PC-3 (cell line): ENCODE measurements around the gene LANCL2. TPM values are rescaled to one million over a fixed set of nuclear protein-coding genes. Genes with fewer than 3 reads are reported as not detected.
A peak's percentile ranks its signal among the peaks of the same experiment; 100 is the strongest.

Source experiments
- ATAC-seq: fragments of 200-7000 bp; cut with Tn5 transposase; 2 replicates; pipeline ENCODE4 v1.9.1; 2020; ENCODE audit warnings: mild to moderate bottlenecking, moderate library complexity
- Bru-seq: library from RNA; stranded (reverse); fragments of 400-500 nt; gene quantifications from one replicate; lab custom pipeline; 2021; lab: Mats Ljungman, UMichigan
- BruChase-seq, 2 experiments: library from RNA; stranded (reverse); fragments of 400-500 nt; gene quantifications; one replicate each; lab custom pipeline; 2021; lab: Mats Ljungman, UMichigan
- BruUV-seq: library from RNA; stranded (reverse); fragments of 400-500 nt; replicated peaks from 2 replicates; lab custom pipeline; 2021; lab: Mats Ljungman, UMichigan
- CTCF ChIA-PET: fragments of 300-600 bp; sonication (Branson Sonifier 250); formaldehyde crosslinking; loops from one replicate; lab custom pipeline; 2022; ENCODE audit warnings: antibody characterized with exemption; lab: Charles Lee
- POLR2A ChIA-PET: fragments of 300-600 bp; sonication (Branson Sonifier 250); formaldehyde crosslinking; loops from one replicate; lab custom pipeline; 2022; ENCODE audit warnings: antibody characterized with exemption; ENCODE audit not compliant: unreplicated experiment; lab: Charles Lee
- DNase-seq: peaks from one replicate; pipeline ENCODE4 v3.0.0-alpha.2; 2015
- H2AFZ ChIP-seq: fragments of 300-600 bp; sonication (generic); 2 replicates; pipeline ENCODE4 v1.6.0; 2016; ENCODE audit warnings: antibody characterized with exemption, low read length
- H3F3A ChIP-seq: fragments of 300-600 bp; sonication (generic); one replicate; pipeline ENCODE4 v1.6.0; 2017; ENCODE audit warnings: antibody characterized with exemption, low read length, control low read depth, mild to moderate bottlenecking; ENCODE audit not compliant: unreplicated experiment
- H3K27ac ChIP-seq: fragments of 300-600 bp; sonication (generic); 2 replicates; pipeline ENCODE4 v1.5.1; 2016; ENCODE audit warnings: mild to moderate bottlenecking, low read length
- H3K27me3 ChIP-seq: fragments of 300-600 bp; sonication (generic); 2 replicates; pipeline ENCODE4 v1.6.1; 2016; ENCODE audit warnings: low read length, mixed read lengths
- H3K36me3 ChIP-seq: fragments of 300-600 bp; sonication (generic); 2 replicates; pipeline ENCODE4 v1.6.1; 2016; ENCODE audit warnings: low read depth, mixed run types, low read length, mixed read lengths
- H3K4me1 ChIP-seq: fragments of 300-600 bp; sonication (generic); 2 replicates; pipeline ENCODE4 v1.5.1; 2016; ENCODE audit warnings: low read length; ENCODE audit not compliant: insufficient read depth
- H3K4me2 ChIP-seq: fragments of 300-600 bp; sonication (generic); 2 replicates; pipeline ENCODE4 v1.6.0; 2016; ENCODE audit warnings: low read length
- H3K4me3 ChIP-seq: fragments of 300-600 bp; sonication (generic); 2 replicates; pipeline ENCODE4 v1.5.1; 2016; ENCODE audit warnings: mild to moderate bottlenecking, low read length, mixed read lengths
- H3K79me2 ChIP-seq: fragments of 300-600 bp; sonication (generic); 2 replicates; pipeline ENCODE4 v1.6.1; 2017; ENCODE audit warnings: low read length, mixed read lengths
- H3K9ac ChIP-seq: fragments of 300-600 bp; sonication (generic); 2 replicates; pipeline ENCODE4 v1.6.0; 2016; ENCODE audit warnings: mild to moderate bottlenecking, low read length
- H3K9me2 ChIP-seq: fragments of 300-600 bp; sonication (generic); replicated peaks from 2 replicates; pipeline ENCODE4 v1.6.1; 2016; ENCODE audit warnings: mixed run types, low read length, mixed read lengths
- H3K9me3 ChIP-seq: fragments of 300-600 bp; sonication (generic); 2 replicates; pipeline ENCODE4 v1.6.1; 2016; ENCODE audit warnings: low read length, mixed read lengths
- H4K20me1 ChIP-seq: fragments of 300-600 bp; sonication (generic); 2 replicates; pipeline ENCODE4 v1.6.1; 2016; ENCODE audit warnings: low read length, mixed read lengths
- EZH2 ChIP-seq: fragments of 300-600 bp; sonication (generic); IDR thresholded peaks from one replicate; pipeline ENCODE4 v1.6.1; 2017; ENCODE audit warnings: antibody characterized with exemption, mild to moderate bottlenecking, low read length; ENCODE audit not compliant: unreplicated experiment
- EZH2phosphoT487 ChIP-seq: fragments of 300-600 bp; sonication (generic); IDR thresholded peaks from 2 replicates; pipeline ENCODE4 v1.6.1; 2018; ENCODE audit warnings: mild to moderate bottlenecking, antibody characterized with exemption, low read length, borderline replicate concordance
- intact Hi-C: fragments of 100-400 bp; cut with micrococcal nuclease; formaldehyde crosslinking; loops from 2 replicates; pipeline ENCODE4 v1.9.0; 2023
- long read RNA-seq: library from polyadenylated mRNA; unstranded; transcript quantifications from one replicate; pipeline ENCODE4 v2.0.0, GENCODE V29; 2021; ENCODE audit not compliant: unreplicated experiment
- total RNA-seq: library from RNA; depleted of rRNA; stranded (reverse); fragments of >200 nt; gene quantifications from 2 replicates; pipeline ENCODE4 v1.2.3, GENCODE V29; 2014; rRNA removed
- TF ChIP-seq, protein P1 (sequence below): fragments of 300-600 bp; sonication (generic); conservative IDR thresholded peaks from 2 replicates; pipeline ENCODE4 v1.5.1; 2017; ENCODE audit warnings: antibody characterized with exemption, low read depth, mild to moderate bottlenecking, low read length

LANCL2 gene, protein sequence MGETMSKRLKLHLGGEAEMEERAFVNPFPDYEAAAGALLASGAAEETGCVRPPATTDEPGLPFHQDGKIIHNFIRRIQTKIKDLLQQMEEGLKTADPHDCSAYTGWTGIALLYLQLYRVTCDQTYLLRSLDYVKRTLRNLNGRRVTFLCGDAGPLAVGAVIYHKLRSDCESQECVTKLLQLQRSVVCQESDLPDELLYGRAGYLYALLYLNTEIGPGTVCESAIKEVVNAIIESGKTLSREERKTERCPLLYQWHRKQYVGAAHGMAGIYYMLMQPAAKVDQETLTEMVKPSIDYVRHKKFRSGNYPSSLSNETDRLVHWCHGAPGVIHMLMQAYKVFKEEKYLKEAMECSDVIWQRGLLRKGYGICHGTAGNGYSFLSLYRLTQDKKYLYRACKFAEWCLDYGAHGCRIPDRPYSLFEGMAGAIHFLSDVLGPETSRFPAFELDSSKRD
- 12.7 and 24.6 TPM in 2 replicates for total RNA-seq
- Bru-seq, nascent RNA = percentile 77 among the genes with signal in this experiment
- percentile 64 among the genes with signal in this experiment for BruChase-seq, experiment 1, labeled RNA remaining after a 6-hour chase
- percentile 62 among the genes with signal in this experiment for BruChase-seq, experiment 2, labeled RNA remaining after a 2-hour chase
- long read RNA-seq, full-length matches to known transcripts = 27 of 40 reads
- long read RNA-seq, partial matches to known transcripts = 4 of 40 reads
- long read RNA-seq, other reads (novel, unspliced or antisense) = 9 of 40 reads

DNA sequence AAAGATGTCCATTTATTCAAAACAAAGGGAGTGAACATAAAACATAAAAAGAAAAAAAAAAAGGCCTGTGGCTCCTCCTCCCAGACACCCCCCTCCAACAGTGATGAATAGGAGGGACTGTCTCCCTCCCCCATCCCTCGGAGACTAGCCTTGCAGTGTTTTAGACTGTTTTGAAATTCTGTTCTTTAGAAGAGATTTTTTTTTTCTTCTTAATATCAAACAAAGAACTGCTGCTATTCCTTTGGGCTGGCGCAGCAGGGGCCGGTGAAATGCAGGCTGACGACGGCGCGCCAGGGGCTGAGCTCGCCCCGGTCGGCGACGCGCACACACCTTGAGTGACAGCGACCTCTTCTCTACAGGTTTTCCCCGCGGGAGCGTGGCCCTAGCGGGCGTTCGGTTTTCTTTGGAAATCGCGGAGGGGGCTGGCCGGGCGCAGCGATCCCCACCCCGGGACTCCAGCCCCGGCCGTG lies at the start of gene LANCL2:
Gene LANCL2 (plus strand): TSS at position 133 of the 470 bp plus-strand sequence. CDS start 689 bp downstream, outside the sequence.
- Histone ChIP-seq H3K79me2 (peaks cover 27% of the 10 kb centered on the region), H3K9ac (peak within 1 kb of the TSS; percentile 99), H3K4me2 (peak within 1 kb of the TSS; percentile 87), H4K20me1 (no peaks in the 10 kb centered on the region), H3K36me3 (no peaks in the 10 kb centered on the region), H3K4me1 (peaks cover 17% of the 10 kb centered on the region; the same call in 1 of the 2 replicates), H3F3A (no peaks in the 10 kb centered on the region), H3K9me2 (no peaks in the 10 kb centered on the region), H3K27me3 (no peaks in the 10 kb centered on the region), H3K9me3 (no peaks in the 10 kb centered on the region), H3K27ac (peak within 1 kb of the TSS; percentile 92), H2AFZ (peak within 1 kb of the TSS; percentile 87), H3K4me3 (peak within 1 kb of the TSS; percentile 98)
- ChIA-PET CTCF (interaction anchor here (1.5 kb wide), 1 partner anchor 50 kb away, joined by 4 read pairs; no protein-coding TSS in a partner anchor), POLR2A (interaction anchor here (0.6 to 0.9 kb wide), 3 partner anchors 40 to 613 kb away, joined by 3 read pairs; partner anchors contain the start of gene SEC61G)
- intact Hi-C loops = loop anchor here (2.0 to 5.0 kb wide), 4 partner anchors 16 to 598 kb away; no protein-coding TSS in a partner anchor
- BruUV-seq = no TSS peak
- peak; percentile 38 for ATAC-seq
- peak; percentile 40 for DNase-seq
- TF ChIP-seq EZH2 = no peak
- TF ChIP-seq, protein P1, sequence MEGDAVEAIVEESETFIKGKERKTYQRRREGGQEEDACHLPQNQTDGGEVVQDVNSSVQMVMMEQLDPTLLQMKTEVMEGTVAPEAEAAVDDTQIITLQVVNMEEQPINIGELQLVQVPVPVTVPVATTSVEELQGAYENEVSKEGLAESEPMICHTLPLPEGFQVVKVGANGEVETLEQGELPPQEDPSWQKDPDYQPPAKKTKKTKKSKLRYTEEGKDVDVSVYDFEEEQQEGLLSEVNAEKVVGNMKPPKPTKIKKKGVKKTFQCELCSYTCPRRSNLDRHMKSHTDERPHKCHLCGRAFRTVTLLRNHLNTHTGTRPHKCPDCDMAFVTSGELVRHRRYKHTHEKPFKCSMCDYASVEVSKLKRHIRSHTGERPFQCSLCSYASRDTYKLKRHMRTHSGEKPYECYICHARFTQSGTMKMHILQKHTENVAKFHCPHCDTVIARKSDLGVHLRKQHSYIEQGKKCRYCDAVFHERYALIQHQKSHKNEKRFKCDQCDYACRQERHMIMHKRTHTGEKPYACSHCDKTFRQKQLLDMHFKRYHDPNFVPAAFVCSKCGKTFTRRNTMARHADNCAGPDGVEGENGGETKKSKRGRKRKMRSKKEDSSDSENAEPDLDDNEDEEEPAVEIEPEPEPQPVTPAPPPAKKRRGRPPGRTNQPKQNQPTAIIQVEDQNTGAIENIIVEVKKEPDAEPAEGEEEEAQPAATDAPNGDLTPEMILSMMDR = no peak
- no peak for TF ChIP-seq EZH2phosphoT487

GRCh38 chr7:55325371-55325792 lies 39.8 kb upstream of the LANCL2 start:
- no peak for TF ChIP-seq EZH2
- TF ChIP-seq, protein P1 = no peak
- TF ChIP-seq EZH2phosphoT487 = no peak
- H3K79me2 ChIP-seq = no peaks in the 10 kb centered on the region
- 0 out of 2 replicates have a peak, but pooled peaks cover 6% of the 10 kb centered on the region for H3K4me1 ChIP-seq
- ATAC-seq (peak; percentile 99), DNase-seq (peak; percentile 83)
- no peak overlapping the region for H2AFZ ChIP-seq
- no peaks in the 10 kb centered on the region for H3K9me2 ChIP-seq
- no peaks in the 10 kb centered on the region for H3K27me3 ChIP-seq
- H3K36me3 ChIP-seq = no peaks in the 10 kb centered on the region
- no peaks in the 10 kb centered on the region for H4K20me1 ChIP-seq
- intact Hi-C loops = no loop called here
- ChIA-PET CTCF (no interaction called here), POLR2A (interaction anchor here (0.6 kb wide), 1 partner anchor 40 kb away, joined by 3 read pairs; no protein-coding TSS in a partner anchor)
- H3K27ac ChIP-seq = no peak overlapping the region
- no peak overlapping the region for H3K9ac ChIP-seq
- no peak overlapping the region for H3K4me2 ChIP-seq
- no peaks in the 10 kb centered on the region for H3F3A ChIP-seq
- no peaks in the 10 kb centered on the region for H3K9me3 ChIP-seq
- BruUV-seq = no TSS peak
- no peak overlapping the region for H3K4me3 ChIP-seq
